Umbilical cord (tissue), 2 donors: ENCODE data around the gene DUSP8. TPM values are rescaled to one million over a fixed set of nuclear protein-coding genes. Genes with fewer than 3 reads are reported as not detected.
"Not testable (repeated sequence)": the region's sequence is repeated elsewhere in the genome, so short reads cannot be mapped to it uniquely, and the experiment has no call there.

Source experiments
- DNase-seq: peaks from one replicate; pipeline ENCODE4 v3.0.0-alpha.2; 2015; ENCODE audit warnings: low spot score
- total RNA-seq: library from RNA; depleted of rRNA; stranded (reverse); fragments of >200 nt; gene quantifications from one replicate; pipeline ENCODE4 v1.2.3, GENCODE V29; 2014; ENCODE audit warnings: low replicate concordance; ENCODE audit not compliant: insufficient read depth

Gene DUSP8
- total RNA-seq, 1 donor from 2014 or later: 2.4 TPM

DNA sequence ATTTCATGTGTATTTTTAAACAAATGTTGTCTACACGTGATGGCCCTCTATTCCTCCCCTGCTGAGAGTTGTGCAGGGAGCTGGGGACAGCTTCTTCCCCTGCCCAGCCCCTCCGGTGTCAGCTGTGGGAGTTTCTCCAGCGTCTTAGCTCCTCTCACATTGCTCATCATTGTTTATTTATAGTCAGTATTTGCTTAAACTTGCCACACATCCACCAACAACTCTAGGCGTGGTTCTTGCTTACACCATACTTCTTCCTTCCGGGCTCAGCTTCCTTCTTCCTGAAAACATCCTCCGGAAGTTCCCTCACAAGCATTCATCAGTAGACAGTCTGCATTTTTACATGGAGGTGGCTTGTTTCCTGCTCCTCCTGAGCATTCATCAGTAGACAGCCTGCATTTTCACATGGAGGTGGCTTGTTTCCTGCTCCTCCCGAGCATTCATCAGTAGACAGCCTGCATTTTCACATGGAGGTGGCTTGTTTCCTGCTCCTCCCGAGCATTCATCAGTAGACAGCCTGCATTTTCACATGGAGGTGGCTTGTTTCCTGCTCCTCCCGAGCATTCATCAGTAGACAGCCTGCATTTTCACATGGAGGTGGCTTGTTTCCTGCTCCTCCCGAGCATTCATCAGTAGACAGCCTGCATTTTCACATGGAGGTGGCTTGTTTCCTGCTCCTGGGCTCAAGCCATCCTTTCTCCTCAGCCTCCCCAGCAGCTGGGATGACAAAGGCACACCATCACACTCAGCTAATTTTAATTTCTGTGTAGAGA, 17.3 kb upstream of the DUSP8 start:
- not testable (repeated sequence) for DNase-seq

DNA sequence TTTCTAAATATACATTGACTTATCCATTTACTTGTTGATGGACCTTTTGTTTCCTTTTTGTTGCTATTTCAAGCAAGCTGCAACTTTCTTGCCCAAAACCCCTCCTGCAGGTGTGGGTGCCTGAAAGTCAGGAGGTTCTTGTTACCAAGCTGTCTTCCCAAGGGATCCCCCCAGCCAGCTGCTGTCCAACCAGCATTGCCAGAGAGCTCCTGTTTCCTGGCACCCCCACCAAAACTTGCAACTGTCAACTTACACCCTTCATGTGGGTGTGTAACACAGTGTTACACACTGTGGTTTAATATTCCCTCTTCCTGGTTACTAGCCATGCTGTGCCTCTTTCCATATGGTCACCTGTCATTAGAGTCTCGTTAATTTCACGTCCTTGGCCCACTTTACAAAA, 14.6 kb upstream of the DUSP8 start:
- DNase-seq: no peak

DNA sequence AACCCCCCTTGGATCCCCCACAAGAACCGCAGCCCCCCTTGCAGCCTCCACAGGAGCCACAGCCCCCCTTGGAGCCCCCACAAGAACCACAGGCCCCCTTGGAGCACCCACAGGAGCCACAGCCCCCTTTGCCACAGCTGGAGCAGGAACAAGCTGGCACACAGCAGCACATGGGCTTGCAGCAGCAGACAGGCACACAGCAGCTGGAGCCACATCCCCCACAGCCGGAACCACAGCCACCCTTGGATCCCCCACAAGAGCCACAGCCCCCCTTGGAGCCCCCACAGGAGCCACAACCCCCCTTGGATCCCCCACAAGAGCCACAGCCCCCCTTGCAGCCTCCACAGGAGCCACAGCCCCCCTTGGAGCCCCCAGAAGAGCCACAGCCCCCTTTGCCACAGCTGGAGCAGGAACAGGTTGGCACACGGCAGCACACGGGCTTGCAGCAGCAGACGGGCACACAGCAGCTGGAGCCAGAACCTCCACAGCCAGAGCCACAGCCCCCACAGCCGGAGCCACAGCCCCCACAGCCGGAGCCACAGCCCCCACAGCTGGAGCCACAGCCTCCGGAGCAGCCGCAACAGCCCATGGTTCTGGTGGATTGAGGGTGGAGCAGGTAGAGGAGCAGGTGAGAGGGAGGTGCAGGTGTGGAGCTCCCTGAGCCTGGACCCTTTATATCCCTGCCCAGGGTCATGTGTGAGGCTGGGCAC, 12.7 kb upstream of the DUSP8 start, which contains the start of gene KRTAP5-1:
Gene KRTAP5-1 (minus strand): TSS at position 623 of the 710 bp plus-strand sequence. CDS start 34 bp downstream, at position 589.
- not testable (repeated sequence) for DNase-seq

DNA sequence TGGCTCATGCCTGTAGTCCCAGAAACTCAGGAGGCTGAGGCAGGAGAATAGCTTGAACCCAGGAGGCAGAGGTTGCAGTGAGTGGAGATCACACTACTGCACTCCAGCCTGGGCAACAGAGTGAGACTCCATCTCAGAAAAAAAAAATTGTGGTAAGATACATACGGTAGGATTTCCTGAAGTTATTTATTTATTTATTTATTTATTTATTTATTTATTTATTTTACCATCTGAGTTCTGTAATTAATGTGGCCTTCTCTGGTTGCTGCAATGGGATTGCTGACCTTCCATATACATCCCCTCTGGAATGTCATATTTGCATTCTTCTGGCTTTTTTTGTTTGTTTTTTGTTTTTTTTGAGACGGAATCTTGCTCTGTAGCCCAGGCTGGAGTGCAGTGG, 10.8 kb upstream of the DUSP8 start:
- not testable (repeated sequence) for DNase-seq

DNA sequence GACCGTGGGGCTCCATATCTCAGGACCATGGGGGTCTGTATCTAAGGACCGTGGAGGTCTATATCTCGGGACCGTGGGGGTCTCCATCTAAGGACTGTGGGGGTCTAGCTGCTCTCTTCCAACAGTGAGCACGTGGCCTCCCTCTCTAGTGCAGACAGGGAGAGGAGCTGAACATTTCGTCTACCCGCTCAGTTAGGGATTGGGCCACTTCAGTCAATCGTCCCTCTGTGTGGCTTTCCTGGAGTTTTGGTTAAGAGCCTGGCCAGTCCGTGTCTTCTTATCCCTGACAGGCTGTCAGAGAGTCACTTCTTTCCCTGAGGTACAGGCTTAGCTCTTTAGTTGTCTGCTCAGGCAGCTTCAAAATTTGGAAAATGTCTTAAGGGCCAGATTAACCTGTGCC, 9.9 kb upstream of the DUSP8 start:
- no peak for DNase-seq

DNA sequence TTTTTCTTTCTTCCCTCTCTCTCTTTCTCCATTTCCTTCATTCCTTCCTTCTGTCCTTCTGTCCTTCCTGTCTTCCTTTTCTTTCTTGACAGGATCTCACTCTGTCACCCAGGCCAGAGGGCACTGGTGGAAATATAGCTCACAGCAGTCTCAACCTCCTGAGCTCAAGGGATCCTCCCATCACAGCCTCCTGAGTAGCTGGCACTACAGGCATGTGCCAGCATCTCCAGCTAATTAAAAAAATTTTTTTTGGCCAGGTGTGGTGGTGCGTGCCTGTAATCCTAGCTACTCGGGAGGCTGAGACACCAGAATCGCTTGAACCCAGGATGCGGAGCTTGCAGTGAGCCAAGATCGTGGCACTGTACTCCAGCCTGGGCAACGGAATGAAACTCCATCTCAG, 4.8 kb upstream of the DUSP8 start:
- DNase-seq: no peak

DNA sequence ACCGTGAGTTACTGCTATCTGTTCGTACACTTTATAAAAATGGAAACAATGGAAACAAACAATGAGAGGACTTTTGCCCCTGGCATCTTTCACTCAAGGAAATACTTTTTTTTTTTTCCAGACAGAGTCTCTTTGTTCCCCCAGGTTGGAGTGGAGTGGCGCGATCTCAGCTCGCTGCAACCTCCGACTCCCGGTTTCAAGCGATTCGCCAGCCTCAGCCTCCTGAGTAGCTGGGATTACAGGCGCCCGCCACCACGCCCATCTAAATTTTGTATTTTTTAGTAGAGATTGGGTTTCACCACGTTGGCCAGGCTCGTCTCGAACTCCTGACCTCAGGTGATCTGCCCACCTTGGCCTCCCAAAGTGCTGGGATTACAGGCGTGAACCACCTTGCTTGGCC, 3.7 kb upstream of the DUSP8 start:
- DNase-seq: not testable (repeated sequence)

DNA sequence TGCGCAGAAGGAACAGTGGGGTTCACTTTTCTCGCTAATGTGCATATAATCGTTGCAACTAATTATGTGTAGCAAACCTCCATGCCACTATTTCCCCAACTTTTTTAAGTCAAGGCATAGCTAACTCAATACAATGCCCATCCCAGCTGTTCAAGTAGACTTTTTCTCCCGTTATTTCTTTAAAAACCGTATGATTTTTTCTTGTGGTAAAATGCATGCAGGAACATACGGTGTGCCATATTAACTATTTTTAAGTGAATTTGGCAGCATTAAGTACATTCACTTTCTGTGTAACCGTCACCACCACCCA, 2.8 kb upstream of the DUSP8 start:
- DNase-seq: no peak

DNA sequence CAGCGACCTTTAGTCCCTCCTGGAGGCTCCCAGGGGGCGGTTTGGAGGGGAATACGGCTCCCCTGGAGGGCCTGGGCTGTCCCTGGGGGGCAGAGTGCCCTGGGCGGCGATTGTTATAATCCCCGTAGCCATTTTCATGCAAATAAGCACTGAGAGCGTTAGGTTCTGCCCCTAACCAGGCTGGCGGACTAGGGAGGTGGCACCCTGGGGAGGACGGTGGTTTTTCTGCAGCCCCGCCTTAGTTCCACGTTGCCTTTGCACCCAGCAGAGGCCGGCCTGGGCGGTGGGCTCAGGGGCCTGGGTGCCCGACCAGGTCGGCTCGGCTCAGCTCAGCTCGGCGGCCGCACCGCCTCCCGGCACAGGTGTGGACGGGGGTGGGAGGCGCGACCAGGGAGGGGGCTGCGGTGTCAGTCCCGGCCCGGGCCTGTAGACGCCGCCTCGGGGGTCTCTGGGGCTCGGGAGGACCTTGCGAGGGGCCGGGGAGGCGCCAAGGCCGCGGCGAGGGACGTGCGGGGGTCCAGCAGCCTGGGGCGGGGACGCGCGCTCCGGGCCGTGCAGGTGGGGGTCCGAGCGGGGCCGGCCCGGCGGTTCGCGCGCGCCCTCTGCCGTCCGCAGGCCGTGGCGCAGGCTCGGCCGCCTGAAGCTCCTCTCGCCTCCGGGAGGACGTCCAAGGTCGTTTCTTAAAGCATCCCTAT, 2.3 kb upstream of the DUSP8 start:
- DNase-seq: no peak

DNA sequence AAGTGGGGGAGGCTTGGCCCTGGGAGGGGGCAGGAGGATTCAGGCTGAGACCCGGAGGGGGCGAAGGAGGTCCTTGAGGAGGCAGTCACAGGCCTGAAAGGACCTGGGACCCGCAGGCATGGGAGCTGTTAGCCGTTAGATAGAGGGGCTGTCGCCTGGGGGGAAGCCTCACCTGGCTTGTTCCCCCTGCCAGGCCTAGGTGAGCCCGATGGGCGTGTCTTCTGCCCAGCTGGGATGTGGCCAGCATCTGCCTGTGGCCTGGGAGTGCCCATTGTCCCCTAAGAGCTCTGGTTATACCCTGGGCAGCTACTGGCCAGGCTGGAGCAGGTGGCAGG, 1.8 kb upstream of the DUSP8 start:
- DNase-seq: no peak

DNA sequence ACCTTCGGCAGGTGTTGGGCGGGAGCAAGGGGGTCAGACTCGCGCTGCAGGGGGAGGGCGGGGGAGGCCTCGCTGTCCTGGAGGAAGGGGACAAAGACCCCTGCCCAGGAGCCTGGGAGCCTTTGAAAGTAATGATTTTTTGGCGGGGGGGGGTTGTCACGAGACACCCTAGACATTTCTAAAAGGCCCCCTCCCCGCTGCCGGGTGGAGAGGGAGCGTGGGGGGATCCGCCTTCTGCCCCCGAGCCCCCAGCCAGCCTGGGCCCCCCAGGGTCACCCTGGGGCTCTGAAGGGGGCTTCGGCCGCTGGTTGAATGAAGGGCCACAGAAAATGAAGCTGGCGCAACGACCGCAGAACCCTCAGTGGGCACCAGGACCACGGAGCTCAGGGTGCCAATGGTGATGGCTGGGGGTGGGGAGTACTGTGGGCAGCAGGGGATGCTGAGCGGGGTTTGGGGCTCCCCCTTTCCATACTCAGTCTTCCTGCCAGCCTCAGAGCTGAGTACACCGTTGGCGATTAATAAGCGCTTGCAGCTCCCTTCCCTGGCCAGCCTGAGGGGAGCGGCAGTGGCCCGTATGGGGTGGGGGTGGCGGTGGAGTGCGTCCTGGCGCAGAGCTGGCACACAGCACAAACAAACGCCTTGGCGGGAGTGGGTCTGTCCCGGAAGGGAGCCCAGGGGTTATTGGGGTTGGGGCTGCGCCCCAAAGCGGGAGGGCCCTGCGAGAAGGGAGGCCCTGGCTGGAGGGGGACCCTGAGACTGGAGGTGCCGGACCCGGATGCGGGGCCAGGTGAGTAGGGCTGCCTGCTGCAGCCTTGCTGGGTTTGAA, 1.2 kb upstream of the DUSP8 start:
- DNase-seq: no peak

DNA sequence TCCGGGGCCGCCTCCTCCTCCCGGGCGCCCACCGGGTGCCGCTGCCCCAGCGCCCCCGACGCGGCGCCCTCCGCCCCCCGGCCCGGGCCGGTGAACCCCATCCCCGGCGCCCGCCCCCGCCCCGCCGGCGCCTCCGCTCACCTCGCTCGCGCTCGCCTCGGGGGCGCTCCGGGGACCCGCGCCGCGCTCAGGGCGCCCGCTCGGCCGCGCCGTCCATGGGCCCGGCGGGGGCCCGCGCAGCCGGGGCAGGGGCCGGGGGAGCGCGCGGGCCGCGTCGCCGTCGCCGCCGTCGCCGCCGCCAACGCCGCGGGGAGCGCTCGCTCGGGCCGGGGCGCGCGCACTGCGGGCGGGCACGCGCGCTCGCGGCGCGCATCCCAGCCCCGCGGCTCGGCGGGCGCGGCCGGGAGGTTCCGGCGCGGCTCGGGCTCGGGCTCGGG, 293 bp downstream of the DUSP8 start:
- no peak for DNase-seq

DNA sequence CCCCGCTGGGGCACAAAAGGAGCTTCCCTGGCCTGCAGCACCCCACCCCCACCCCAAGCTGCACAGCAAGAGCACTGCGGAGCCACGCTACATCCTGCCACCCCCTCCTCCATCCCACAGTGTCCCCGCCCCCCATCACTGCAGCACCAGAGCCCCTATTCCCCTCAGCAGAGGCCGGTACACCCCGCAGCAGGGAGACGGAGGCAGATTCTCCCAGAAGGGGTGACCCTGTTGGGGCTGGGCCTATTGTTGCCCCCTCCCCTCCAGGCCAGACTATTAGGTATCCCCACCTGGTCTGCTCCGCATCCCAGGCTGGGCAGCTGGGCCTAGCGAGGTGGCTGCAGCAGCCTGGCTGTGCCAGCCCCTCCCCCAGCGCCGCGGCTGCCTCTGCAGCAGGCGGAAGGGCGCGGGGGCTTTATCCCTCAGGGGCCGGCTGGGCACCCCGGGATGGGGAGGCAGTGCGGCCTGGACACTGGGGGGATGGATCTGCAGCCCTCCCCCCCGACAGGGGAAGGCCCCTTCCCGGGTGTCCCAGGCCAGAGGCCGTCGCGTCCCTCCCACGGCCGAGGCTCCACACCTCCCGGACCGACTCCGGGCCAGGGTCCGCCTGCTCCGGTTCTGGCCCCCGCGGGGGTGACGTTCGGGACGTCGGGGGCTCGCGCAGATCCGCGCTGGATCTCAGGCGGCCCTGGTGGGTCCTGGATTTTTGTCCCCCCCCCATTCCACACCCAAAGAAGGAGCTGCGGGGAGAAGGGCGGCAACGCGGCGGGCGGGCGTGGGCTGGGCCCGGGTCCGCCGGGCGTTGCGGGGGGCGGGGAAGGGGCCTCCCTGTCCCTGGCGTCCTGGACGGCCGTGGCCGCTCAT, 943 bp downstream of the DUSP8 start:
- DNase-seq: no peak

DNA sequence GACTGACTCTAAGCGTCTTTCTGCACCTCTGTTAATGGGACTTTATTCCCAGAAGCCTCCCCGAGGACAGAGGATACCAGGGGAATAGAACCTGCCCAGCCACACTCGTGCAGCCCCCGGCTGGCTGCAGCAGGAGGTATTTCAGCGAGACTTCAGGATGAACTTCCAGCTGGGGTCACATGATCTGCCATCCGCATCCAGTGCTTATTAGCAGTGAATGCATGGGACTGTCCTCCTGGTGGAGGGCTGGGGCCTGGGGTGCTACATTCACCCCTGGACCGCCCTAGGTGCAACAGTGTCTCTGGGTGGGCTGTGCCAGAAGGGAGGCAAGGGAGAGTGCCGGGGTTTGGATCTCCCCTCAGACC, 1.6 kb downstream of the DUSP8 start:
- no peak for DNase-seq

DNA sequence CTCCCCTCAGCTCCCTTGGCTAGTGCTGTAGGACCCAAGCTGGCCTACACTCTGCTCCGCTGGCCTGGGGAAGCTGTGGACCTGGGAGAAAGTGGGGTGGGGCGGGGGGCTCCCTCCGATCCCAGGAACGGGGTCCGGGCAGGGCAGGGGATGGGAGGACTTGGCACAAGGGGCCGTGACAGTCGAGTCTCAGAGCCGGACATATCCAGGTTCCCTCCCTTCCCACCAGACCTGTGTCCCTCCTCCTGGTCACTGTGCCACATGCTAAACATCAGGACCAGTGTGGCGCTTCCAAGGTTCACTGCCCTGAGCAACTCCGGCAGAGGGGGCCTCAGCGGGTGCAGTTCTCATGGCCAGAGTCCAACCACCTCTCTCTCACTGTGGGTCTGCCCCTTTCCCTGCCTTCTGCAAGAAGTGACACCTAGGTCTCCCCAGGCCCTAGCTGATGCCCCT, 2.0 kb downstream of the DUSP8 start:
- DNase-seq: no peak

DNA sequence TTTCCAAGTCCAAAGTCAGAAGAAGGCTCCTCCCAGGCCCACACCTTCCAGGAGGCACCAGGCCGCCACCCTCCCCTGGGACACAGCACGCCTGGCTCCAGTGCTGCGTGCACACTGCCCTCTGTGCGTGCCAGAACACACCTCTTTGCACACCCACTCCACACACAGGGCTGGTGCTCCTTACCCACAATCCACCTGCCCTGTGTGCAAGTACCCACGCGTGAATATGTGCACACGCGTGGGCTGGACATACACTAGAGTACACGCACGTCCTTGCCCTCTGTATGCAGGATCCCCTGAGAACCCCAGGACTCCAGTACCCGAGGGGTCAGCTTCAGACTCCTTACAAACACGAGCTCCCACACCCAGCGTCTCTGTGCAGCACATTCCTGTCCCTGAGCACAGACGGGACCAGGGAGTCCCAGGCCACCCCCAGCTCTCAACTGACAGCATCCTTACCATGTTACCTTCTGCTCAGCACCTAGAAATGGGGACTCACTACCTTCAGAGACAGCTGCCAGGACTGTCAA, 2.8 kb downstream of the DUSP8 start:
- no peak for DNase-seq

DNA sequence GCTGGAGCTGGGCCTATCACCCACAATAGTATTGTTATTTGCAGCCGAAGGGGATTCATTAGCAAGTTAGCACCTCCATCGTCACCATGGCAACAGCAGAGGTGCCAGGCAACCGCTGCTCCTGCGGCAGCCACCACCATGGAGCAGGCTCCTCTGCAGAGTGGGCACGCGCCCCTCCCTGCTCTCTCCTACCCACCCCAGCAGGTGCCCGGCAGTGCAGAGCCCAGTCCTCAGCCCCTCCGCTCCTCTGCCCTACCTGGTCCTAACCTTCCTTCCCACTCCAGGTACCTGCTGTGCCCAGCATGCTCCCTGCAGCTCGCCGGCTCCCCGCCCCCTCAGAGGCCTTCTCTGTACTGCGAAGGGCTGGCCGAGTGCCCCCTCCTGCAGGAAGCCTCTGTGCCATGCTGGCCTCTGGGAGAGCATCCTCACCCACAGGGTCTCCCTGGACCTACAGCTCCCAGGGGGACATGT, 3.6 kb downstream of the DUSP8 start:
- DNase-seq: no peak

DNA sequence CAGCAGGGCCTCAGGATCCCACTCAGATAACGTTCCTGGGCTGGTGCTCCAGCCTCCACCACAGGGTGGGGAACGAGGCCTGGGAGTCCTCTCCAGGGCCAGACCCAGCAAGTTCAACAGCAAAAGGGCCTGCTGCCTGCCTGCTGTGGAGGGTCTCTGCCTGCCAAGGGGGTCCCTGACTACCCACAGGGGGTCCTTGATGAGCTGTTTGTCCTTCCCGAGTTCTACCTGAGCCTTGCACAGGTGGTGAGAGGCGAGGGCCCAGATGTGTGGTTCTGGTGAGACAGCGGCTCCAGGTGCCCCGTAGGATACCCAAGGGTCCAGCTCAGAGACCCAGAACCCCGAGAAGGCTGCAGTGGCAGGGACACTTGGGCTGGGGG, 4.4 kb downstream of the DUSP8 start:
- no peak for DNase-seq

DNA sequence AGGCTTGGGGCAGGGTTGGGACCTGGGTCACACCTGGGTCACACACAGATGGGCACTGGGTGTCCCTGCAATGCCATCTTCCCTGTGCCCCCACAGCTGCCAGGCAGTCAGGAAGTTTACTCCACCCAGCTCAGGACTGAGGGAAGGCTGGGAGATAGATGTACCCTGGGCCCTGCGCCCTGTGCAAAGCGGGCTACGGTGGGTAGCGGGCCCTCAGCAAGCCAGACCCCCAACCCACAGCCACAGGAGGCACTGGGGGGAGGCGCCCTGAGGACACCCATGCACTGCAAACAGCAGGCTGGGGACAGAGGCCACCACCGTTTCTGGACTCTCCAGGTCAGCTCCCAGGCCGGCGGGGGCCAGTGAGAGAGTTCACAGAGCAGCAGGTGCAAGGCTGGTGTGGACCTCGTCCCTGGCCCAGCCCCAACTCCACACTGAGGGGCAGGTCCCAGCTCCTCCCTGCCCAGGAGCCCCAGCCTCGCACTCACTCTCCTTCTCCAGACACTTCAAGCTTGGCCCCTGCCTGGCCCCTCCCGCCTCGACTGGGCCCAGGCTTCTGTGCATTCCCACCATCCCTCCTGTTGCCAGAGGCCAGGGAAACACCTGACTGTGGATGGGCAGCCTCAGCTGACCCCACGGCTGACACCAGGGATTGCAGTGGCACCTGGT, 4.9 kb downstream of the DUSP8 start:
- DNase-seq: no peak
